ENCODE results near the gene MRPL46. TPM values are rescaled to one million over a fixed set of nuclear protein-coding genes. Genes with fewer than 3 reads are reported as not detected.
"Not testable (repeated sequence)": the region's sequence is repeated elsewhere in the genome, so short reads cannot be mapped to it uniquely, and the experiment has no call there.

The MRPL46 gene
- total and polyA plus RNA-seq, 12 donors = 36.4 to 108 (median 80.3) TPM

- Histone ChIP-seq H3K36me3 (no peaks in the 10 kb centered on the region), H3K27me3 (peaks cover 0 to 38% (median 20%) of the 10 kb centered on the region in 7 donors), H3K27ac (no peak overlapping the region), H3K4me1 (no peaks in the 10 kb centered on the region), H3K4me3 (no peak overlapping the region), H3K9me3 (peaks cover 0 to 20% (median 3%) of the 10 kb centered on the region in 11 donors)
- intact Hi-C loops (cut with DNase I) = loop anchor here in 1 of 10 donors (10.0 kb wide), 1 partner anchor 165 kb away; no protein-coding TSS in a partner anchor
- TF ChIP-seq, protein P1, sequence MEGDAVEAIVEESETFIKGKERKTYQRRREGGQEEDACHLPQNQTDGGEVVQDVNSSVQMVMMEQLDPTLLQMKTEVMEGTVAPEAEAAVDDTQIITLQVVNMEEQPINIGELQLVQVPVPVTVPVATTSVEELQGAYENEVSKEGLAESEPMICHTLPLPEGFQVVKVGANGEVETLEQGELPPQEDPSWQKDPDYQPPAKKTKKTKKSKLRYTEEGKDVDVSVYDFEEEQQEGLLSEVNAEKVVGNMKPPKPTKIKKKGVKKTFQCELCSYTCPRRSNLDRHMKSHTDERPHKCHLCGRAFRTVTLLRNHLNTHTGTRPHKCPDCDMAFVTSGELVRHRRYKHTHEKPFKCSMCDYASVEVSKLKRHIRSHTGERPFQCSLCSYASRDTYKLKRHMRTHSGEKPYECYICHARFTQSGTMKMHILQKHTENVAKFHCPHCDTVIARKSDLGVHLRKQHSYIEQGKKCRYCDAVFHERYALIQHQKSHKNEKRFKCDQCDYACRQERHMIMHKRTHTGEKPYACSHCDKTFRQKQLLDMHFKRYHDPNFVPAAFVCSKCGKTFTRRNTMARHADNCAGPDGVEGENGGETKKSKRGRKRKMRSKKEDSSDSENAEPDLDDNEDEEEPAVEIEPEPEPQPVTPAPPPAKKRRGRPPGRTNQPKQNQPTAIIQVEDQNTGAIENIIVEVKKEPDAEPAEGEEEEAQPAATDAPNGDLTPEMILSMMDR (IDR thresholded peaks at IDR 0.05) = no peak
- WGBS, 2 donors = 76 to 88% methylated on average over 1 of the region's 1 CpG
- DNase-seq (no peak), ATAC-seq (no peak)
Observed at GRCh38 chr15:88440021-88440420, 27.2 kb downstream of the MRPL46 start.

GRCh38 chr15:88438181-88438580 lies 29.0 kb downstream of the MRPL46 start:
- TF ChIP-seq, protein P1 (IDR thresholded peaks at IDR 0.05) = no peak
- Histone ChIP-seq H3K4me3 (no peak overlapping the region), H3K27me3 (peaks cover 0 to 38% (median 25%) of the 10 kb centered on the region in 7 donors), H3K4me1 (no peaks in the 10 kb centered on the region), H3K36me3 (no peaks in the 10 kb centered on the region), H3K9me3 (peaks cover 0 to 5% (median 0%) of the 10 kb centered on the region in 11 donors), H3K27ac (no peak overlapping the region)
- DNase-seq = no peak
- 78 to 84% methylated on average over 5 of the region's 5 CpGs for WGBS, 2 donors
- intact Hi-C loops (cut with DNase I) = no loop called here
- no peak for ATAC-seq

GRCh38 chr15:88434106-88434505 lies 33.1 kb downstream of the MRPL46 start:
- H3K9me3 ChIP-seq; DNase-seq; H3K27ac ChIP-seq; ATAC-seq; intact Hi-C loops (cut with DNase I); H3K4me1 ChIP-seq; H3K4me3 ChIP-seq; H3K36me3 ChIP-seq: not testable (repeated sequence)
- H3K27me3 ChIP-seq = peaks cover 0 to 40% (median 18%) of the 10 kb centered on the region in 7 donors
- 65 to 69% methylated on average over 5 of the region's 5 CpGs for WGBS, 2 donors

GRCh38 chr15:88433046-88433685 lies 34.0 kb downstream of the MRPL46 start:
- ATAC-seq (no peak), DNase-seq (no peak)
- intact Hi-C loops (cut with DNase I) = no loop called here
- no peaks in the 10 kb centered on the region for H3K9me3 ChIP-seq
- H3K27me3 ChIP-seq = peaks cover 0 to 42% (median 17%) of the 10 kb centered on the region in 7 donors
- no peaks in the 10 kb centered on the region for H3K36me3 ChIP-seq
- TF ChIP-seq, protein P1 (IDR thresholded peaks at IDR 0.05) = no peak
- no peaks in the 10 kb centered on the region for H3K4me1 ChIP-seq
- 84% methylated on average over 7 of the region's 7 CpGs for WGBS, 2 donors
- H3K4me3 ChIP-seq = no peak overlapping the region
- H3K27ac ChIP-seq = no peak overlapping the region

GRCh38 chr15:88431441-88431840 lies 35.7 kb downstream of the MRPL46 start:
- DNase-seq (no peak), ATAC-seq (no peak)
- Histone ChIP-seq H3K4me1 (no peaks in the 10 kb centered on the region), H3K27me3 (peaks cover 0 to 35% (median 14%) of the 10 kb centered on the region in 7 donors), H3K27ac (no peak overlapping the region), H3K4me3 (no peak overlapping the region), H3K36me3 (no peaks in the 10 kb centered on the region), H3K9me3 (no peaks in the 10 kb centered on the region)
- WGBS, 2 donors = 70 to 74% methylated on average over 10 of the region's 10 CpGs
- intact Hi-C loops (cut with DNase I) = no loop called here
- TF ChIP-seq, protein P1 (IDR thresholded peaks at IDR 0.05) = no peak
